Measurements from ENCODE around the gene TRIM23. TPM values are rescaled to one million over a fixed set of nuclear protein-coding genes. Genes with fewer than 3 reads are reported as not detected.

Gene TRIM23
- total and polyA plus RNA-seq, 2 of the 4 experiments (the other 2 are of a cell fraction): 3.7 to 28.9 TPM

GRCh38 chr5:65544473-65544872 lies 79.7 kb downstream of the TRIM23 start:
- no peak overlapping the region for H2AFZ ChIP-seq (replicated peaks; ENCODE audit: low read length, poor library complexity)
- peaks cover 3% of the 10 kb centered on the region; the same call in 1 of the 2 replicates for H3K36me3 ChIP-seq (ENCODE audit: control insufficient read depth, insufficient read depth, low read length)
- no peak overlapping the region for H3K18ac ChIP-seq (ENCODE audit: low read depth, low read length)
- no peak overlapping the region for H2BK15ac ChIP-seq (ENCODE audit: low read depth, low read length)
- no peaks in the 10 kb centered on the region for H3K4me1 ChIP-seq (ENCODE audit: control insufficient read depth, insufficient read depth, low read length)
- DNase-seq (no peak), ATAC-seq (ENCODE audit: low read depth) (no peak)
- no peak overlapping the region for H4K8ac ChIP-seq (ENCODE audit: low read depth in 2 of 2, low read length in 2 of 2)
- POLR2A ChIA-PET (ENCODE audit: unreplicated experiment): interaction anchor here (0.7 kb wide), 1 partner anchor 853 kb away, joined by 5 read pairs; no protein-coding TSS in a partner anchor
- H4K20me1 ChIP-seq (ENCODE audit: insufficient read depth, low read length): no peaks in the 10 kb centered on the region
- TF ChIP-seq RAD21 (IDR thresholded peaks at IDR 0.05; ENCODE audit: low read length) (no peak), ELK1 (IDR thresholded peaks at IDR 0.05; ENCODE audit: borderline replicate concordance, low read depth, low read length) (no peak), MAFK (IDR thresholded peaks at IDR 0.05; ENCODE audit: low read depth, low read length) (no peak), SMC3 (IDR thresholded peaks at IDR 0.05; ENCODE audit: low read depth, low read length) (no peak)
- no TSS peak for BruUV-seq (replicated peaks)
- H3K9me3 ChIP-seq (ENCODE audit: control insufficient read depth, insufficient read depth, low read length): no peaks in the 10 kb centered on the region
- no peaks in the 10 kb centered on the region; a peak in 1 of 4 replicates for H3K79me1 ChIP-seq (ENCODE audit: low read depth in 1 of 2, low read length in 2 of 2)
- no peak overlapping the region for H2BK5ac ChIP-seq (ENCODE audit: low read depth, low read length, poor library complexity, severe bottlenecking)
- intact Hi-C loops (cut with micrococcal nuclease): no loop called here
- H4K5ac ChIP-seq (ENCODE audit: low read depth, low read length): no peak overlapping the region
- H3K4me2 ChIP-seq (ENCODE audit: low read depth, low read length): no peak overlapping the region
- WGBS, 2 experiments (ENCODE audit: extremely low coverage in 2 of 2, insufficient read length in 1 of 2): no CpG with 5 or more reads among the region's 4 CpGs
- no peak overlapping the region for H2AK5ac ChIP-seq (ENCODE audit: low read depth, low read length)
- H4K91ac ChIP-seq (ENCODE audit: insufficient read depth, low read depth, low read length): no peak overlapping the region
- no peak overlapping the region for H2AK9ac ChIP-seq (replicated peaks; ENCODE audit: low read depth, low read length, poor library complexity)
- in situ Hi-C loops (cut with MboI; ENCODE audit: low sequenced_read_pairs): no loop called here
- dilution Hi-C loops (cut with HindIII; ENCODE audit: low sequenced_read_pairs, unreplicated experiment): no loop called here
- H3K23ac ChIP-seq (ENCODE audit: low read depth, low read length): no peak overlapping the region
- no peak overlapping the region for H3K56ac ChIP-seq (ENCODE audit: extremely low read depth, insufficient read depth, low read length)
- no peak overlapping the region for H3K4me3 ChIP-seq (ENCODE audit: insufficient read depth, low read depth, low read length)
- no peak overlapping the region for H2BK120ac ChIP-seq (ENCODE audit: low read depth, low read length)
- no peak overlapping the region for H3K27ac ChIP-seq (ENCODE audit: insufficient read depth, low read length)
- no peak overlapping the region for H3K4ac ChIP-seq (ENCODE audit: low read depth, low read length)
- CTCF ChIA-PET: no interaction called here
- H3K9me1 ChIP-seq (ENCODE audit: insufficient read depth, low read length): no peaks in the 10 kb centered on the region
- no peak overlapping the region for H3K9ac ChIP-seq (ENCODE audit: low read depth, low read length)
- H3K14ac ChIP-seq (replicated peaks; ENCODE audit: low read depth, low read length): no peak overlapping the region
- no peaks in the 10 kb centered on the region for H3K27me3 ChIP-seq (ENCODE audit: control insufficient read depth, insufficient read depth, low read length)
- H2BK20ac ChIP-seq (ENCODE audit: low read depth, low read length): no peak overlapping the region

Data from IMR-90 (cell line).